ENCODE results near the gene STYXL1.

Gene STYXL1

DNA sequence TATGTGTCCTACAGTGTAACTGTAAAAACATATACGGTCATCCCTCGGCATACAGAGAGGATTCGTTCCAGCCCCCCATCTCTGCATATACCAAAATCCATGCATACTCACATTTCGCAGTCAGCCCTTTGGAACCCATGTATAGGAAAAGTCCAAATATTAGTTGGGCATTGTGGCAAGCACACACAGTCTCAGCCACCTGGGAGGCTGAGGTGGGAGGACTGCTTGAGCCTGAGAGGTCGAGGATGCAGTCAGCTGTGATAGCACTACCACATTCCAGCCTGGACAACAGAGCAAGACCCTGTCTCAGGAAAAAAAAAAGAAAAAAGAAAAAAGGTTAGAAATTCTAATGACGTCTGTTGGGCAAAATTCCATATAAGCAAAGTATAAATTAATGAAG lies 29.2 kb upstream of the STYXL1 start:
- Histone ChIP-seq H3K27ac (ENCODE audit: poor library complexity, severe bottlenecking) (no peak overlapping the region), H3K27me3 (ENCODE audit: insufficient read depth, poor library complexity, severe bottlenecking) (no peaks in the 10 kb centered on the region), H3K4me1 (ENCODE audit: insufficient read depth, poor library complexity, severe bottlenecking) (no peaks in the 10 kb centered on the region), H3K4me3 (ENCODE audit: severe bottlenecking) (no peak overlapping the region), H3K36me3 (ENCODE audit: low read depth) (no peaks in the 10 kb centered on the region), H3K9me3 (ENCODE audit: severe bottlenecking) (no peaks in the 10 kb centered on the region)
- DNase-seq (ENCODE audit: low spot score) (no peak), ATAC-seq (ENCODE audit: low read depth) (no peak)
- TF ChIP-seq, protein P1, sequence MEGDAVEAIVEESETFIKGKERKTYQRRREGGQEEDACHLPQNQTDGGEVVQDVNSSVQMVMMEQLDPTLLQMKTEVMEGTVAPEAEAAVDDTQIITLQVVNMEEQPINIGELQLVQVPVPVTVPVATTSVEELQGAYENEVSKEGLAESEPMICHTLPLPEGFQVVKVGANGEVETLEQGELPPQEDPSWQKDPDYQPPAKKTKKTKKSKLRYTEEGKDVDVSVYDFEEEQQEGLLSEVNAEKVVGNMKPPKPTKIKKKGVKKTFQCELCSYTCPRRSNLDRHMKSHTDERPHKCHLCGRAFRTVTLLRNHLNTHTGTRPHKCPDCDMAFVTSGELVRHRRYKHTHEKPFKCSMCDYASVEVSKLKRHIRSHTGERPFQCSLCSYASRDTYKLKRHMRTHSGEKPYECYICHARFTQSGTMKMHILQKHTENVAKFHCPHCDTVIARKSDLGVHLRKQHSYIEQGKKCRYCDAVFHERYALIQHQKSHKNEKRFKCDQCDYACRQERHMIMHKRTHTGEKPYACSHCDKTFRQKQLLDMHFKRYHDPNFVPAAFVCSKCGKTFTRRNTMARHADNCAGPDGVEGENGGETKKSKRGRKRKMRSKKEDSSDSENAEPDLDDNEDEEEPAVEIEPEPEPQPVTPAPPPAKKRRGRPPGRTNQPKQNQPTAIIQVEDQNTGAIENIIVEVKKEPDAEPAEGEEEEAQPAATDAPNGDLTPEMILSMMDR (IDR thresholded peaks at IDR 0.05; ENCODE audit: poor library complexity, severe bottlenecking) = no peak

DNA sequence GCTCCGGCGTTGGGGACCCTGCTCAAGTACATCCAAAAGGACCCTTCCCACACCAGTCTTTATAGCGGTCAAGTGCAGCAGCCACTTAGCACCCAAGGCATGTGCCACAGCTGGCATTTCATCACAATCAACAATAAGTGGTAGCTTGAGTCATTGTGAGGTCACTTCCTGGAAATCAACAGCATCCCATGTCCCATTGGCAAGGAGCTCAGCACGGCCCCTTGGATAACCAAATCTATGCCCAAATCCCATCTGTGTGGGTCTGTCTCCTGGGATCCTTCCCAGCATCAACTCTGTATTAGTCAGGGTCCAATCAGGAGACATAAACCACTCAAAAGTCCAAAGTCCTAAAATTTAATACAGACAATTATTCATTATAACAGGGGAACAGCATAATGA lies 27.2 kb upstream of the STYXL1 start:
- Histone ChIP-seq H3K36me3 (ENCODE audit: low read depth) (no peaks in the 10 kb centered on the region), H3K27ac (ENCODE audit: poor library complexity, severe bottlenecking) (peak overlapping the region; percentile 37), H3K4me1 (ENCODE audit: insufficient read depth, poor library complexity, severe bottlenecking) (no peaks in the 10 kb centered on the region), H3K4me3 (ENCODE audit: severe bottlenecking) (no peak overlapping the region), H3K9me3 (ENCODE audit: severe bottlenecking) (no peaks in the 10 kb centered on the region), H3K27me3 (ENCODE audit: insufficient read depth, poor library complexity, severe bottlenecking) (no peaks in the 10 kb centered on the region)
- TF ChIP-seq, protein P1 (IDR thresholded peaks at IDR 0.05; ENCODE audit: poor library complexity, severe bottlenecking) = no peak
- DNase-seq (ENCODE audit: low spot score) = no peak
- ATAC-seq (ENCODE audit: low read depth) = no peak

DNA sequence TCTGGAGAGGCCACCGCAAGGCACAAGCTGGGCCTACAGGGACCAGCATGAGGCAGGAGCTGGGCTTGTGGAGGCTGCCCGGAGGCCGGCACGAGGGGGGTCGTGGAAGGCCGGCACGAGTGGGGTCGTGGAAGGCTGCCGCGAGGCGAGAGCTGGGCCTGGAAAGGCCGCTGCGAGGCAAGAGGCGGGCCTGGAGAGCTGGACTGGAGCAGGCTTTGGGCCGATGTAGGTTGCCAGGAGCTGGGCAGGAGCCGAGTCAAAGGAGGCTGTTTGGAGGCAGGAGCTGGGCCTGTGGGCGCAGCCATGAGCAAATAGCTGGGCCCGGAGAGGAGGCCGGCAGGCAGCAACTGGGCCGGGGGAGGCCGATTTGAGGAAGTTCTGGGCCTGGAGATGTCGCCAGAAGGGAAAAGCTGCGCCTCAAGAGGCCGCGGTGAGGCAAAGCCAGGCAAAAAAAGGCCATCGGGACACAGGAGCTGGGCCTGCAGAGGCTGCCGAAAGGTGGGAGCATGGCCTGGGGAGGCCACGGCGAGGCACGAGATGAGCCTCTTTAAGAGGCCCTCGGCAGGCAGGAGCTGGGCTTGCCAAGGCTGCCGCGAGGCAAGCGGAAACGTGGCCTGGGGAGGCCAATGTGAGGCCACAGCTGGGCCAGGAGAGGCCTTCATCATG lies 26.6 kb upstream of the STYXL1 start:
- Histone ChIP-seq H3K9me3 (ENCODE audit: severe bottlenecking) (no peaks in the 10 kb centered on the region), H3K36me3 (ENCODE audit: low read depth) (no peaks in the 10 kb centered on the region), H3K27ac (ENCODE audit: poor library complexity, severe bottlenecking) (peak overlapping the region; percentile 37), H3K4me3 (ENCODE audit: severe bottlenecking) (no peak overlapping the region), H3K27me3 (ENCODE audit: insufficient read depth, poor library complexity, severe bottlenecking) (no peaks in the 10 kb centered on the region), H3K4me1 (ENCODE audit: insufficient read depth, poor library complexity, severe bottlenecking) (no peaks in the 10 kb centered on the region)
- TF ChIP-seq, protein P1 (IDR thresholded peaks at IDR 0.05; ENCODE audit: poor library complexity, severe bottlenecking) = no peak
- DNase-seq (ENCODE audit: low spot score) (no peak), ATAC-seq (ENCODE audit: low read depth) (no peak)

DNA sequence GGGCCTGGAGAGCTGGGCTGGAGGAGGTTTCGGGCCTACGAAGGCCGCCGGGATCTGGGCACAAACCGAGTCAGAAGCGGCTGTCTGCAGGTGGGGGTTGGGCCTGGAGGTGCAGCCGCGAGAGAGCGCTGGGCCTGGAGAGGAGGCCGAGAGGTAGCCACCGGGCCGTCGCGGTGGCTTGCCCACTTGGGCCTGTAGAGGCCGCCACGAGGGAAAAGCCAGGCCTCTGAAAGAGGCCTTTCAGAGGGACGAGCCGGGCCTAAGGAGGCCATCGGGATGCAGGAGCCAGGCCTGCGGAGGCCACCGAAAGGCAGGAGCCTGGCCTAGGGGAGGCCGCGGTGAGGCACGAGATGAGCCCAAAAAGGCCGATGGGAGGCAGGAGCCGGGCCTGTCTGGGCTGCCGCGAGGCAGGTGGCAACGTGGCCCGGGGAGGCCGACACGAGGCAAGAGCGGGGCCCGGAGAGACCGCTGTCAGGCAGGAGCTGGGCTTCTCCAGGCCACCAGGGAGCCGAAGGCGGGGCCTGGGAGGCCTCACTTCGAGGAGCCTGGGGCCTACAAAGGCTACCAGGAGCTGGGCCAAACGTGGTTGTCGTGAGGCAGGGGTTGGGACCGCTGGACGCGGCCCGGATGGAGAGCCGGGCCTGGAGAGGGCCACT lies 25.7 kb upstream of the STYXL1 start:
- TF ChIP-seq, protein P1 (IDR thresholded peaks at IDR 0.05; ENCODE audit: poor library complexity, severe bottlenecking) = no peak
- Histone ChIP-seq H3K27me3 (ENCODE audit: insufficient read depth, poor library complexity, severe bottlenecking) (no peaks in the 10 kb centered on the region), H3K27ac (ENCODE audit: poor library complexity, severe bottlenecking) (no peak overlapping the region), H3K4me3 (ENCODE audit: severe bottlenecking) (no peak overlapping the region), H3K4me1 (ENCODE audit: insufficient read depth, poor library complexity, severe bottlenecking) (no peaks in the 10 kb centered on the region), H3K36me3 (ENCODE audit: low read depth) (no peaks in the 10 kb centered on the region), H3K9me3 (ENCODE audit: severe bottlenecking) (no peaks in the 10 kb centered on the region)
- DNase-seq (ENCODE audit: low spot score) = no peak
- ATAC-seq (ENCODE audit: low read depth) = no peak
